ENCODE measurements around the gene HECW1.
"Not testable (repeated sequence)": the region's sequence is repeated elsewhere in the genome, so short reads cannot be mapped to it uniquely, and the experiment has no call there.

The HECW1 gene

DNA sequence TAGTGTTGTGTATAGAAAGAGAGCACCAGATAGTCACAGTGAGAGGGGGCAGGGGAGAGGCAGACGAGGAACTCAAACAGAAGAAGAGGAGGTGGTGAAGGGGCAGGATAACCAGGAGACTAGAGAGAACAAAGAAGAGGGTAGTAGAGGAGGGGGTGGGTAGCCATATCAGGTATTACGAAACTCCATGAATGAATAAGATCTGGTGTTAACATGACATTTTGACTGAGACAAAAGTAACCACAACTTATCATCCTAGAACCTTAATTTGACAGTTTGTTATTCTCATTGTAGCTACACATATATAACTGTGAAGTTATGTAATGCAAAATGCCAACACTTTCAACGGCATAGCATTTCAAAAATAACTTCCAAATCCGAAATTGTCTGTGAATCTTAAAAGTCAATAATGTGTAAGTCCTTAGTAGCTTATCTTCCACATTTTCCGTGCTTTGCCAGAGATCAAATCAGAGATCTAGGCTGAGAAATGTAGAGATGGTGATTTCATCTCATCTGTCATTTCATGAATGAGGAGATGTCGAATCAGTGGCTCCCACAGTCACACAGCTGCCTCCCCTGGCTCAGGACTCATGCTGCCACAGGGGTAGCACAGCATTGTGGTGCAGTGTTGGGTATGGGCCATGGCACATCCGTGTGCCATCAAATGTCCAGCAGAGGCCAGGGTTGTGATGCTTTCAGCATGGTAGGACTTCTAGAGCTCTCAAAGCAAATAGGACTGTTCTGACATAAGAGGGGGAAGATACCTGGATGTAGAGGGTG lies 202.1 kb downstream of the HECW1 start:
- no peak for DNase-seq

DNA sequence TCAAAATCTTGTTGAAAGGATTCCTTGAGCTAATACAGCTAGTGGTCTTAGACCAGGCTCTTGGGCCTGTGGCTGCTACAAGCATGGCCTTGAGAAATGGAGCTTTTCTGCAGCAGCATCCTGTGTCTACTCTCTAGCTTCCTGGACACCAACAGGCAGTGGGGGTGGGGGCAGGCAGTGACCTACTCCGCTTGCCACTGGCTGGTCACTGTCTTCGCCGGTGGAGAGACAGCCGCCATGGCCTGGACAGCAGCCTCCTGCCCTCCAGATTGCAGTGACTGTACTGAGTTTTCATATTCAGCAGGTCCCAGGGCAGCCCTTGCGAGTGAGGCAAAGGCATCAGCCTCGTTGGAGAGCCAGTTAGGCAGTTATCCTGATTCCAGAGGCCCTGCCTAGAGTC lies 204.6 kb downstream of the HECW1 start:
- no peak for DNase-seq

DNA sequence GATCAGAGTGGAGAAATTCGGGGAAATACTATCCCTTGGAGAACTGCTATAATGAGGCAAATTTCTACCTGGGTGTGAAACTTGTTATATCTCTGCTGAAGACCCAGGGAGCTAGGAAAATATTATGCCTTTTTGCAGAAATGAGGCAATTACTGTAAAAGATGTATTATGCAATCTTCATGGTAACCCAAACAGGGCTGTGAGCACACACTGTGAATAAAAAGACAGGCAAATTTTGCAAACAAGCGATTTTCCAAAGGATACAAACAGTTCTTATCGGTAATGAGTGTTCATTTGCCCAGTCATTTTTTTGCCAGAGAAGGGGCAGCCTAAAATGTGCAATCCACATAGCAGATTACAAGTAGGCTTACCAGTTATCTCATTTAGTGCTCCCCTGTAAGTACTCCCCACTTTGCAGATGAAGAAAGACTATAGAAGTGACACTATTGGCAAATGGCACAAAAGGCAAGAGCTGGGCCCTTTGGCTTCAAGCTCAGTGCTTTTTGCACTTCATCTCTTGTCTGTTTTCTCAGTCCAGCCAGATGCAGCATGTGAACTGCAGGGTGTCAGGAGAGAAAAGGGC lies 205.8 kb downstream of the HECW1 start:
- no peak for DNase-seq

DNA sequence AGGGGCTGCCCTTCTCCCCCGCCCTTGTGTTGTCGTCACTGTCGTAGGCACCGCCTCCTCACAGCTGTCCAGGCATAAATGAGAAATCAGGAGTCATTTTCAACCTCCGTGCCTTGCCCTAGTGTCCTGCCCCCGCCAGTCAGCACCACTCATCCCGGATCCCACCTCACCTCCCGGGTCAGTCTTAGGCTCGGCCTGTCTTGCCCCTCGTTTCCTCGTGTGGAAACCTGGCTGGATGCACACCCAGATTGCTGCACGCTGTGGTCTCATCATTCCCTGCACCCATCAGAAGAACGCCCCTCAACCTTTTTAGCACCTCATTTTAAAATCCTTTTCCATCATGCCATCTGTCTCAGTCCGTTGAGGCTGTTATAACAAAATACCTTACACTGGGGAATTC lies 213.1 kb downstream of the HECW1 start:
- DNase-seq: no peak

DNA sequence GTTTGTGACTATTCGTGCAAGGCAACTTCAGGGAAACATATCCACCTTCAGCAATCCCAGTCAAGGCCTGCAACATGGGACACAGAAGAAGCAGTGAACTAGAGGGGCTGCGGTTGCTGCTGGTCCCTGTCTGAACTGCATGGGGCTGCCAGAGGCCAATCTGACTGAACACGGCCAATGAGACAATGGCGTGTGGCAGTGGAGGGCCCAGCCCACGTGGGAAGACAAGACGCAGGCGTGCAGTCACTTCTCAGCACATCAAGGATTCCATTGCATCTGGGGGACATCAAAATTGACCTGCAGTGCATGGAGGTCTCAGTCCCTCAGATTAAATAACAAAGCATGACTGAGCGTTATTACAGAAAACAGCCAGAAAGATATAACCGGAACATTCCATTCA lies 215.9 kb downstream of the HECW1 start:
- DNase-seq: no peak

DNA sequence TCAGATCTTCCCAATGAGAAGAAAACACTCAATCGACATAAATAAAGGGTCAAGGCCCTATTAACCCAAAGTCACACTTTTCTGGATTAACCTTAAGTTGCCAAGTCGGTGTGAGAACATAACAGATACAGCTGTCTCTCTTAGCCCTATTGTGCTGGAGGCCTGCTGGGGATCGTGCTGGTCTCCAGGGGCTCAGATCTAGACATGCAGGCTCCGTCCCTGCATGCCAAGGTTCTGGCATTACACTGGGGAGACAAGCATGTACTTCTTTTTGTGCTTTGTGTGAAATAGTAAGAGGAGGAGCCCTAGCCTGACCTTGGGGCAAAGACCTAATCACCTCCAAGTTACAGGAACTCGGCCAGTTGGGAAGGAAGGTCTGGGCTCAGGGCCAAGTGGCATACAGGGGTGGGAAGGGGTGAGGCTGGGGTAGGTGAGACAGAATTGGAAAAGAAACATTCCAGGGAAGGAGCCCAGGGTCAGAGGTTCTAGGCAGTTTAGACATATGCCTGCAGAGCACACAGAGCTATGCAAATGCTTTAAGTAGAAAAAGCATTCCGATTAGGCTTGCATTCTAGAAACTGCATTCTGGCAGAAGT lies 216.4 kb downstream of the HECW1 start:
- no peak for DNase-seq

DNA sequence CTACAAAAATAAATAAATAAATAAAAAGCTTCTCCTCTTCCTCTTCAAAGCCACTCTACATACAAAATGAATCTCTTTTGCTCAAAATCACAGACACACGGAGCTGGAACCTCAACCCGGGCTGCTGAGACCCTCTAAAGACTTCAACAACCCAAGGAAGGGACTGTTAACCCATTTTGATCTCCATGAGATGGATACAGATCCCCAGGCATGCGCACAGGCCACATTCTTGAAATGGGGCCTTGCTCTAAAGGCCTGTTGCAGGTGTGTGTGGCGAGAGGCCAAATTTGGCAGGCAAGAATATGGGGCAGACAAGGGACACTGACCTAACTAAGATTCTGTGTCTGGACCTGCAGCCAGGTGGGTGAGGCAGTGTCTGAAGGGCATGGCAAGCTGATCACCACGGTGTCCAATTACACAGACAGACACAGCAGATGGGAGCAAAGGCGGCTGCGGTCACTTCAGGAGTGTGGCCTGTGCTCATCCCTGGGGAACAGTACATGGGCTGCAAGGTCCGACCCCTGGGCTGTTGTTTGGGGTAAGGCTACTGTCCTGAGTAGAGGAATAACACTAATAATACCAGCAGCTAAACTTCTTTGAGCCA lies 219.8 kb downstream of the HECW1 start:
- no peak for DNase-seq

DNA sequence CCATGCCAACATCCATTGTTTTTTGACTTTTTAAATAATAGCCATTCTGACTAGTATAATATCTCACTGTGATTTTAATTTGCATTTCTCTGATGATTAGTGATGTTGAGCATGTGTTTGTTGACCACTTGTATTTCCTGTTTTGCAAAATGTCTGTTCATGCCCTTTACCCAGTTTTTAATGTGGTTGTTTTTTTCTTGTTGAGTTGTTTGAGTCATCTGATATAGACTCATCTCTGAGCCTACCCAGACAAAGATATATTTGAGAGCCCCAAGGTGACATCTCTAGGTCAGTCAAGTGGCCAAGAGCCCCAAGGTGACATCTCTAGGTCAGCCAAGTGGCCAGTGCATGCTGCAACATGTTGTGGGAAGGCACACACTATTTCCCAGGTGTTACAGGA lies 224.7 kb downstream of the HECW1 start:
- DNase-seq: no peak

DNA sequence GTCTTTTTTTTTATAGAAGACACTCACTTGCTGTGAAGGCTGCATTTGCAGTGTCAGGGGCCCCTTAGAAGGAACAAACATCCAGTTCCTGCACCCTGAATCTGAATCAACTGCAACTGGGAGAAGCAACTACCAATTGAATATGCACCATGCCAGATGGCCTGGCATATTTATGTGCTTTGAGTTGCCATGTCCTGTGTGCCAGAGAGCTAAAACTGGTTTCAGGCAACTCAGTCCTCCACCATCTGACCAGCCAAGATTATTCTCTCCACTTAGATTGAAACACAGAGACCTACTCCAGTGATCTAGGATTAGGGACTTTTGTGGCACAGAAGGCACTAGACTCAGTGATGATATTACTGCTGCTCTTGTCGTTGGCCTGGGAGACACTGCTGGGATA lies 225.4 kb downstream of the HECW1 start:
- DNase-seq: no peak

DNA sequence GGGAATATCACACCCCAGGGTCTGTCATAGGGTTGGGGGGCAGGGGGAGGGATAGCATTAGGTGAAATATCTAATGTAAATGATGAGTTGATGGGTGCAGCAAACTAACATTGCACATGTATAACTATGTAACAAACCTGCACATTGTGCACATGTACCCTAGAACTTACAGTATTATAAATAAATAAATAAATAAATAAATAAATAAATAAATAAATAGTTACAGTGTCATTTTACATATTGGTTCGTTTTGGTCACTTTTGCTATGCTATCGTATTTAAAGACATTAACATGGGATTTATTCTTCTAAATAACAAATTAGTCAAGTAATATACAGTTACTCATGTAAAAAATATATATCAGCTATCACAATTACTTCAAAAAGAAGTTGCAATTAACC lies 228.7 kb downstream of the HECW1 start:
- DNase-seq: no peak

DNA sequence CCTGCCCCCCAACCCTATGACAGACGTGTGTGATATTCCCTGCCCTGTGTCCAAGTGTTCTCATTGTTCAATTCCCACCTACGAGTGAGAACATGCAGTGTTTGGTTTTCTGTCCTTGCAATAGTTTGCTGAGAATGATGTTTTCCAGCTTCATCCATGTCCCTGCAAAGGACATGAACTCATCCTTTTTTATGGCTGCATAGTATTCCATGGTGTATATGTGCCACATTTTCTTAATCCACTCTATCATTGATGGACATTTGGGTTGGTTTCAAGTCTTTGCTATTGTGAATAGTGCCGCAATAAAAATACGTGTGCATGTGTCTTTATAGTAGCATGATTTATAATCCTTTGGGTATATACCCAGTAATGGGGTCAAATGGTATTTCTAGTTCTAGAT lies 231.0 kb downstream of the HECW1 start:
- DNase-seq: not testable (repeated sequence)

DNA sequence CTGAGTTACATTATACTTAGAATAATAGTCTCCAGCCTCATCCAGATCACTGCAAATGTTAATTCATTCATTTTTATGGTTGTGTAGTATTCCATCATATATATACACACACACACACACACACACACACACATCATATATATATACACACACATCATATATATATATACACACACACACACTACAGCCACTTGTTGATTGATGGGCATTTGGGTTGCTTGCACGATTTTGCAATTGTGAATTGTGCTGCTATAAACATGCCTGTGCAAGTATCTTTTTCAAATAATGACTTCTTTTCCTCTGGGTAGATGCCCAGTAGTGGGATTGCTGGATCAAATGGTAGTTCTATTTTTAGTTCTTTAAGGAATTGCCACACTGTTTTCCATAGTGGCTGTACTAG lies 233.2 kb downstream of the HECW1 start:
- DNase-seq: not testable (repeated sequence)

DNA sequence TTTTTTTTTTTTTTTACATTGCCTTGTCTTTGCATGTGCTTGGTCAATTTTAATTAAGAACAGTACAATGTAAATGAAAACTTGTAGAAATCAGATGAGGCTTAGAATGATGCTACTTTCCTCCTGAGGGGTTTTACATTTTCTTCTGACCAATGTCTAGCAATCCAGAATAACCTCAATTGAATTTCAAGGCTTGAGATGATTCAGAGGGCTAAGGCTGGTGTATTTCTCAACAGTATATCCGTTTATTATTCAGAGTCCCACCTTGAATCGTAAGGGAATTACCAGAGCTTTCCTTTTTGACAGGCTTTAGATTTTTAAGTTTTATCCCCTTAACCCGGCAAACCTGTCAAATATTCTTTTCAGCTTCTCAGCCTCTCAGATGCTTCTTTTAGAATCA lies 239.2 kb downstream of the HECW1 start:
- no peak for DNase-seq

DNA sequence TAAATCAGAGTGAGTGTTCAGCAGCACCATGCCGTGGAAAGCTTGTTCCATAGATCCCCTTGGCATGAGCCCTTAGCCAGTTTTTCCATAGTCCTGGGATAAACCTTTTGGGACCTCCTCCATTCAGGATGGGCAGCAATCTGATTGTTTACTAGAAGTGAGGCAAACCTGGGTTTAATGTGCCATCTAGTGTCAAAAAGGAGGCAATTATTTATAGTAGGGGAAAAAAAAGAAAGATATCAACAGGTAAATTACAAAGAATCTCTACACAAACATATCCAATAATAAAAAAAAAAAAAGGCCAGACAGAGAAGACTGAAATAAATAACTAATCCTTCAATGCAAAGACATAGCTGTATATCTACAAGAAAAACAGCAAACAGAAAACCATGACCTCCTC lies 241.5 kb downstream of the HECW1 start:
- no peak for DNase-seq

DNA sequence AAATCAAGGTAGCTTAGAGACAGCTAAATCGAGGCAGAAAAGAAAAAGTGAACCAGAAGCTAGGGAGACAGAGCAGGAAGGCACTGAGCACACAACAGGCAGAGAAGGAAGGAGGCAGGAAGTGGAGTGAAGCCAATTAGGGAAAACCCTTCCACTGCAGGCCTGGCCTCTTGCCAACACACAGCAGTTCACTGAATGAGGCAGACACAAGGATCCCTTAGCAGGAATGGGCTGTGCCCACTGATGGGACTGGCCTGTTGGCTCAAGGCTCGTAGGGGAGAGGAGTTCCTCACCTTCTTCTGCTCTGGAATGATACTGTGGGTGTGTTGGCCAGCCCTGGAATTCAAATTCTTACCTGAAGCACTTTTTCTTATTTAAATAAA lies 250.2 kb downstream of the HECW1 start:
- peak; percentile 40 for DNase-seq

DNA sequence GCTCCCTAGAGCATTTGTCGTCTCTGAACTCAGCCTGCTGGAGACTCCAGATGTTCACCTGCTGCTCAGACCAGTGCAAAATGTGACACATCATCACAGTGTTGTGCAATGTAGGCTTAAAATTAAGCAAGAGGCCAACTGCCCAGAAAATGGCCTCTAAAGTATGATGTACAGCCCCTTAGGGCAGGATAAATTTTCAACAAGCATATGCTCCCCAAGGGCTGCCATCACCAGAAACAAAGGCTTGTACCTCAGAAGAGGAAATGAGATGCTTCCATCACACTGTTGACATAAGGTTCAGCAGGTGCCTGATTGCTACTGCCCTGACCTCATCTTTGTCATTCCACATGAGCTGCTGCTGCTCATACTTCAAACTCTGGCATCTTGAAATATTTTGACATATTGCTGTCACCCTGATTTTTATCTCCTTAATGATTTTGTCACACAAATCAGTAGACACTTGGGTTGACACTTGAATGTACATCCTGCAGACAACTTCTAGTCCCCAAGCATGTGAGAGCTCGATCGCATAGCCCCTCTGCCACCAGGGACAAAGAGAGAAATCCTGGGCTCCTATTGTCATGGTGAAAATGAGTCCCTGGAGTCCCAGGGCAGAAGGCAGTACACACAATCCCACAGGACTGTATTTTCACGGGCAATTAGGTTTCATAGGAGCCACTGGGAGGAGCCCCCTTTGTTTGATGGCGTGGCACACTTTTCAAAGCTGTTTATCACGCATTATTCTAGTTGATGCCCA lies 250.8 kb downstream of the HECW1 start:
- peak; percentile 61 for DNase-seq

DNA sequence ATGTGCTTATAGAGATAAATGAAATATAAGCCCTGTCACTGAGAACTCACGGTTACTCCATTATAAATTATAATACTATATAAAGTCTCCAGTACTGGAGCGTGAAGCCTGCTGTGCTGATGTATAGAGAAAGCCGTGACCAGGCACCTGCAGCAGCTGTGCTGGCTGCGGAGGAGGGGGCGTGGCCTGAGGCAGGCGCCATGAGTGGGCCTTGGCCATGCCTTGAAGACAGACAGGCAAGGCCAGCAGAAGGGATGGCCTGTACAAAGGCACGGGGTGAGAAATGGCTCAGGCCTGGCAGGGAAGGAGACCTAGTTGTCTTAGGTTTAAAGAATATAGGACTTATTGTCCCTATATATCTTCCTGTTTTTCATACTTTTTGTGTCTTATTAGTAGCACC lies 251.9 kb downstream of the HECW1 start:
- DNase-seq: no peak

DNA sequence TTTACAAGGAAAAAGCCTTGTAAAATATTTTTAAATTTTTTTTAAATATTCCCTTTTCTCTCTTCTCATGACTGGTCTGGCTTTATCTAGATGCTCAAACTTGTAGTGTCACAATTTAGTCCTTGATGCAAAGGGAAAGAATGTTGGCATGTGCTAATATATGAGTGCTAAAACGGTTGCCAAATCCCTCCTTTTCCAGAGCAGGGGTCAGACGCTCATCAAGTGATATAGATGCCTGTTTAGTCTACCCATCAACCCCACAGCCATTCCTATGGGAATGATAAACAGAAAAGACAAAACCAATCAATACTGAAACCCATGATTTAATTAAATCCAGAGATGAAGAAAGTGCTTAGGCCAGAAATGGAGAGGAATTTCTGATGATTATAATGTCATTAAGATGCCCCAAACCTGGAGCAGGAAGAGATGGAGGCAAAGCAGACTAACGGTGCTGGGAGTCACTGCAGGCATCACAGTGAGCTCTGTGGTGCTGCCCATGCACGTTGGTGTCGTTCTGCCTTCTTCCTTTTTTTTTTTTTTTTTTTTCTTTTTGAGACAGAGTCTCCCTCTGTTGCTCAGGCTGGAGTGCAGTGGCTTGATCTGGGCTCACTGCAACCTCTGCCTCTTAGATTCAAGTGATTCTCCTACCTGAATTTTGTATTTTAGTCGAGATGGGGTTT lies 260.4 kb downstream of the HECW1 start:
- no peak for DNase-seq

DNA sequence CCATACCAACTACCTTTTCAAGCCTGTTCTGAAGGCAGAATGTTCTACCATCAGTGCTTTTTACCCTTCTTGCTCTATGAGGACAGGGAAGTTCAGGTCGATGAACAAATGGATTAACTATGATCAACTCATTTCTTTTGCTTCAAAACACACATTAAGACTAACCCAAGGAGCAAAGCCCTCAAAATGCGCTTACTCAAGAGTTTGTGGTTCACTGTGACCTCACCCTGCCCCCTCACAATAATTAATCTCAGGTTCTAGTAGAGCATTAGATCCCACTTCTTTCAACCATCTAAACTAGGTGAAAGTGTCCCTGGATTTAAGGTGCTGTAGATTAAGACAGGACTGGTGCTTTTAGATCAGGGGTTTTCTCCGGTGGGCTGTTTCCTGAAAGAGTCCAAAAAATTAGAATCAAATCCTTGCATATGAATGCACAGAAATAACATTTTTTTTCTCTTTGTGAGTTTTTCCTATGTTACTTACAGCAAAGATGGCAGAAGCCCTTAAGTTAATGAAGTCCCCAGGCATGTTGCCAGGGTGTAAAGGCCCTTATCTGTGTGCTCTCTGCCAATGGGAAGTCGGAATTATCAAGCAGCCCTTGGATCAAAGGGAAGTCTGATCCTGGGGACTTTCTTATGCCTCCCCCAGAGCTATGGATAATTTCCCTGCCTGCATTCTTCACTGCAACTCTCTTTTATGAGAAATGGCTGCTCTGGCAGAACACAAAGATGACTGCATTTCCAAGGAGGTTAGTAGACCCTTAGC lies 264.9 kb downstream of the HECW1 start:
- no peak for DNase-seq

DNA sequence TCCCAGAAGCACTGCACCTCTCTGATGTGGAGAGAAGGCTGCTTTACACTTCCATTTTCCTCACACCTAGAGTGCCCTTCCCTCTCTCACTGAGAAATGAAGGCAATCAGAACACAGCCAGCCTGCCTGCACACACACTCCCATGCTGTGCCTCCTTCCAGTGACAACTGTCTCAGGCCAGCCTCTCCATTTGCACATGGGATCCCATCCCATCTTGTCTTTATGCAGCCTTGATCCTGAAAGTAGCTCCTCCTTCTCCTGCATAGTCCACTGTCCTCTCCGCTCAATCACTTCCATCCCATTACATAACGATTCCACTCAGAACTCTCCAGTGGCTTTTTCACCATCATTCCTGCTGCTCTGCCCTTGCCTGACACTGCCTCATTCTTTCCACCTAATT lies 266.8 kb downstream of the HECW1 start:
- no peak for DNase-seq

DNA sequence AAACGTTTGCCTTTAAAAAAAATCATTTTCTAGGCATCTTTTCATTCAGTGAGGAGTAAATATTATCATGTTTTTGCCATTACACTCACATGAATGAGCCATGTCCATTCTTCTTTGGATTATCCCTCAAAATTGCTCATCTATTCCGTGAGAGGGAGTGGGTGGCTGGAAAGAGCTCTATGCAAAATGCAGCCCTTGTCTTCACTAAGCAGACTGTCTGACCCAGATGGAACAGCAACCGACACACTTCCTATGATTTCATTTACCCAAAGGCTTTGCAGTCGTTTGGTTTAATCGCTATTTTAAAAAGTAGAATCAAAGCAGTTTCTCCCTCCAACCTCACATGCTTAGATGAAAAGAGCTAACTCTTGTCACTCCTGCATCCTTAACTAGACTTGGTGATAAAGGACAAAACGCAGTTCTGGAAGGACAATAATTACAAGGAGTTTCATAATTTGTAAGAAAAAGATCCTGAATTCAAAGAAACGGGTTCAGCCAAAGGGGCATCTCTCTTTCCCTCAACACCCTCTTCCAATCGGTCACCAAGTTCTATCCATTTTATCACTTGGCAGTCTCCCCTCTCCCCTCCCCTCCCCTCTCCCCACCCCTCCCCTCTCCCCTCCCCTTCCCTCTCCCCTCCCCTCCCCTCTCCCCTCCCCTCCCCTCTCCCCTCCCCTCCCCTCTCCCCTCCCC lies 272.3 kb downstream of the HECW1 start:
- no peak for DNase-seq

Measured in NCI-H774 (cell line).